Gastroesophageal sphincter (tissue), 3 donors: ENCODE measurements around the gene PATL2.

Experiments
- POLR2A ChIP-seq, 2 donors: fragments of 450-650 bp; IDR thresholded peaks; one replicate each; pipeline ENCODE4 v1.6.1; 2017; ENCODE audit warnings: antibody characterized with exemption in 2 of 2, mild to moderate bottlenecking in 2 of 2, moderate library complexity in 1 of 2
- TF ChIP-seq, protein P1 (sequence below), 4 experiments: fragments of 200-600 bp in 2 of 4; fragments of 450-650 bp in 2 of 4; sonication (generic) in 1 of 4; IDR thresholded peaks; one replicate each; pipeline ENCODE4 v1.5.1; 2017 to 2019; ENCODE audit warnings: antibody characterized with exemption in 4 of 4, mild to moderate bottlenecking in 2 of 4, moderate library complexity in 2 of 4

DNA sequence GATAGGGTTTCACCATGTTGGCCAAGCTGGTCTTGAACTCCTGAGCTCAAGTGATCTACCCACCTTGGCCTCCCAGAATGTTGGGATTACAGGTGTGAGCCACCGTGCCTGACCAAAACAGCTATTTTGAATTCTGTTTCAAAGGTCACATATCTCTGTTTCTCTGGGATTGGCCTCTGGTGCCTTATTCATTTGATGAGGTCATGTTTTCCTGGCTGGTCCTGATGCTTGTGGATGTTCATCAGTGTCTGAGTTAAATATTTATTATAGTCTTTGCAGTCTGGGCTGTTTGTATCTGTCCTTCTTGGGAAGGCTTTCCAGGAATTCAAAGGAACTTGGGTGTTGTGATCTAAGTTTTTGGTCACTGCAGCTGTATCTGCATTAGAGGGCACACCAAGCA is 5.1 kb downstream of the PATL2 start:
- TF ChIP-seq, protein P1, sequence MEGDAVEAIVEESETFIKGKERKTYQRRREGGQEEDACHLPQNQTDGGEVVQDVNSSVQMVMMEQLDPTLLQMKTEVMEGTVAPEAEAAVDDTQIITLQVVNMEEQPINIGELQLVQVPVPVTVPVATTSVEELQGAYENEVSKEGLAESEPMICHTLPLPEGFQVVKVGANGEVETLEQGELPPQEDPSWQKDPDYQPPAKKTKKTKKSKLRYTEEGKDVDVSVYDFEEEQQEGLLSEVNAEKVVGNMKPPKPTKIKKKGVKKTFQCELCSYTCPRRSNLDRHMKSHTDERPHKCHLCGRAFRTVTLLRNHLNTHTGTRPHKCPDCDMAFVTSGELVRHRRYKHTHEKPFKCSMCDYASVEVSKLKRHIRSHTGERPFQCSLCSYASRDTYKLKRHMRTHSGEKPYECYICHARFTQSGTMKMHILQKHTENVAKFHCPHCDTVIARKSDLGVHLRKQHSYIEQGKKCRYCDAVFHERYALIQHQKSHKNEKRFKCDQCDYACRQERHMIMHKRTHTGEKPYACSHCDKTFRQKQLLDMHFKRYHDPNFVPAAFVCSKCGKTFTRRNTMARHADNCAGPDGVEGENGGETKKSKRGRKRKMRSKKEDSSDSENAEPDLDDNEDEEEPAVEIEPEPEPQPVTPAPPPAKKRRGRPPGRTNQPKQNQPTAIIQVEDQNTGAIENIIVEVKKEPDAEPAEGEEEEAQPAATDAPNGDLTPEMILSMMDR (IDR thresholded peaks at IDR 0.05) = no peak
- TF ChIP-seq POLR2A (IDR thresholded peaks at IDR 0.05) = no peak
